HUES64 (cell line): Measurements from ENCODE around the gene ARL10.

Experiments used
- H3K27ac ChIP-seq: 2 replicates; pipeline ENCODE4 v1.7.0; 2013; ENCODE audit warnings: low read depth, low read length, inconsistent platforms
- H3K27me3 ChIP-seq: 2 replicates; pipeline ENCODE4 v1.6.1; 2013; ENCODE audit warnings: mild to moderate bottlenecking, low read length; ENCODE audit not compliant: insufficient read depth
- H3K36me3 ChIP-seq: 2 replicates; pipeline ENCODE4 v1.6.1; 2013; ENCODE audit warnings: mild to moderate bottlenecking, low read length; ENCODE audit not compliant: insufficient read depth
- H3K4me1 ChIP-seq: 2 replicates; pipeline ENCODE4 v1.6.1; 2013; ENCODE audit warnings: mild to moderate bottlenecking, low read length, moderate library complexity; ENCODE audit not compliant: insufficient read depth
- H3K4me3 ChIP-seq: 2 replicates; pipeline ENCODE4 v1.5.1; 2013; ENCODE audit warnings: mild to moderate bottlenecking, low read length, moderate library complexity
- H3K9ac ChIP-seq: 2 replicates; pipeline ENCODE4 v1.6.1; 2013; ENCODE audit warnings: mild to moderate bottlenecking, low read depth, low read length
- H3K9me3 ChIP-seq: 2 replicates; pipeline ENCODE4 v1.6.1; 2013; ENCODE audit warnings: low read depth, low read length; ENCODE audit not compliant: insufficient read depth
- WGBS: fragments of 150-250, 120-280 bp; methylation state at CpG from one replicate; pipeline ENCODE4 v1.1.7; 2013; ENCODE audit warnings: missing lambda C conversion rate; 5-methylcytosine and 5-hydroxymethylcytosine counted together

The ARL10 gene

DNA sequence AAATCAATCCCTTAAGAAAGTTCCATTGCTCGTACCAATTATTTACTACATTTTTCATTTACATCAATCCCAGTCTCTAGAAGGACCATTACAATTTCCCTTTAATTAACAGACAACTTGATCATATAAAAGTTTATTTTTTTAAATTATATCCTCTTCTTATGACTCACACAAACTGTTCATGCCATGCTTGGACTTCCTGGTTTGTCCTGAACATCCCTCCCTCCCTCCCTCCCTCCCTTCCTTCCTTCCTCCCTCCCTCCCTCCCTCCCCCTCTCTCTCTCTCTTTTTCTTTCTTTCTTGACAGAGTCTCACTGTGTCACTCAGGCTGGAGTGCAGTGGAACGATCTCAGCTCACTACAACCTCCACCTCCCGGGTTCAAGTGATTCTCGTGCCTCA, 62.7 kb downstream of the ARL10 start:
- Histone ChIP-seq H3K27ac (no peak overlapping the region), H3K36me3 (no peaks in the 10 kb centered on the region)
- WGBS: 91% methylated on average over 4 of the region's 4 CpGs

DNA sequence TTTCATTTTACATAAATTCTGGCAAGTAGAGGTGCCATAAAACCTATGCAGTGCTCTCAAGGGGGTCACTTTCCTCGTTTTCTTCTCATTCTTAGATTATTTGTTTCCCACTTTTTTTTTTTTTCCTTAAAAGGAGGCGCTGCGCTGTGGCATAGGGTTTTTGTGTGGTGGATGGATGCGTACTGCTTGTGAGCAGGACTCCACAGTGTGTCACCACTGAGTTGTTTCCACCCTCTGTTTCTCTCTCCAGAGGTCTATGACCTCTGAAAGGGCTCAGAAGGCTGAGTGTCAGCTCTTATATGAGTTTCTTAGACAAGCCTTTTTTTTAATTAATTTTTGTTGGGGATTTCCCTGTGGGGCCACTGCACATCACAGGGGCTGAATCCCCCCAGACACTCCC, 64.7 kb downstream of the ARL10 start:
- H3K4me1 ChIP-seq: no peaks in the 10 kb centered on the region
- no peaks in the 10 kb centered on the region for H3K36me3 ChIP-seq
- 87% methylated on average over 4 of the region's 4 CpGs for WGBS
- H3K27ac ChIP-seq: no peak overlapping the region
- H3K27me3 ChIP-seq: no peaks in the 10 kb centered on the region
- H3K9ac ChIP-seq: no peak overlapping the region
- H3K4me3 ChIP-seq: no peak overlapping the region
- H3K9me3 ChIP-seq: peaks cover 11% of the 10 kb centered on the region; the same call in 1 of the 2 replicates

More for the DNA sequence above, 62.7 kb downstream of the ARL10 start:
- Histone ChIP-seq H3K4me3 (no peak overlapping the region), H3K4me1 (no peaks in the 10 kb centered on the region), H3K9ac (no peak overlapping the region), H3K27me3 (no peaks in the 10 kb centered on the region), H3K9me3 (peaks cover 11% of the 10 kb centered on the region; the same call in 1 of the 2 replicates)
